Hypothalamus (tissue), 51 donors: ENCODE results near the gene ZNF667.

Source experiments
- DNase-seq, 51 donors: peaks; one replicate each; lab custom pipeline; 2025; lab: John Stamatoyannopoulos, UW

ZNF667 gene

DNA sequence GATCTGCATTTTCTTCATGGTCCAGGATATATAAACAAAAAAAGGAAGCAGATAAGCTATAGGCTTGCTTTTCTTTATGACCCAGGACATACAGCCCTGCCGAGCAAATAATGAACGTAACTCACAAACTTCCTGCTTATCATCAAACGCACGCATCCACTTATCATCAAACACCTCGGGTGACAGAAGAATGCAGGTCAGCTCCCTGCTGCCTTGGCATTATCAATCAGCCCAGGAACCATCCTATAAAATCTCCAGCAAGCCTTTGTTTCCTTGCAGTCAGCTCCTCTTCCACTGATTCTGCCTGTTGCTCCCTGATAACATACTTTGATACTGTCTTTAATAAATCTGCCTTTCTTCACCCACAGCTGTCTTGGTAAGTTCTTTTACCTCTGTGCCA lies 78.3 kb downstream of the ZNF667 start:
- no peak for DNase-seq

DNA sequence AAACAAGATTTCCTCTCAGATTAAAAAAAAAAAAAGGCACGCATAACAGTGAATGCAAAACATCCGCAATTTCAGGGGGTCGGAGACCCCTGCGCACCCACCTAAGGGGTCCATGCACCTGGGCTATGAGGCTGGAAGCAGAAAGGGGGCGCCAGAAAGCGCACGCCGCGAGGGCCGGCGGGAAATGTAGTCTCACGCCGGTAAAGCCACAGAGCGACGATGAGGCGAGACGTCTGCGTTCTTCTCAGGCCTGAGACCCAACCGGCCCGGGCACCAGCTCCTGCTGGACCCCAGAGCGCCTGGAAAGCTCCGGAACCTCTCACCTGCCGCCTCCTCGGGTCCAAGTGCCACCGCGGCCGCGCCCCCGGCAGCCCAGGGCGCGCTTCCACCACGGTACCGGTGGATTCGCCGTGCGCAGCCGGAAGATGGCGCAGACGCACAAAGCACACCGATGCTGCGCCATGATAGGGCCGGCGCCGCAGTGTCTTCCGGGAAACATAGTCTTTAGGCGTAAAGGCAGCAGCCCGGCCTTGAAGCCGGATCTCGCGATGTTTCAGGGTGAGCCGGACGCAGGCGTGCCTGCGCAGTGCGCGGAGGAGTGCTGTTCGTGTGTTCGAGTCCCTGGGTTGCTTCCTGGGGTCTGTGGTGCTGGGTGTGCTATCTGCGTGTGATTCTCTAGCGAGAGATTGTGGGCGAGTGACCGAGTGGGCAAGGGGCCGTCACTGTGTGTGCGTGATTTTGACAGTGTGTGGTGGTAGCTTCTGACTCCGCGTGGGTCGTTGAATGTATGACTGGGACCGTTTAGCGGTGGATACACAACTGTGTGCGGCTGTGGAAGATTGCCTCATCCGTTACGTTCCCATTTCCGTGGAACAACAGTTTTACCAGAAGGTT lies 83.8 kb downstream of the ZNF667 start, which contains the start of gene ZNF582:
TSS of gene ZNF582 (minus strand) at position 416 of the 894 bp plus-strand sequence. CDS start 1,782 bp downstream, outside the sequence.
- DNase-seq, result peak; percentile 57 to 97 (median 91)
